WTC11 (cell line): Measurements from ENCODE around the gene KHK. TPM values are rescaled to one million over a fixed set of nuclear protein-coding genes. Genes with fewer than 3 reads are reported as not detected.
A peak's percentile ranks its signal among the peaks of the same experiment; 100 is the strongest.

Source experiments
- ATAC-seq: fragments of 200-7000 bp; cut with Tn5 transposase; 2 replicates; pipeline ENCODE4 v1.10.0; 2021; ENCODE audit warnings: mild to moderate bottlenecking, moderate library complexity
- CTCF ChIA-PET: fragments of 300-600 bp; sonication (Branson Sonifier 250); formaldehyde crosslinking; loops from one replicate; lab custom pipeline; 2021; ENCODE audit warnings: antibody characterized with exemption; lab: Charles Lee
- POLR2A ChIA-PET: fragments of 350-600 bp; sonication (Branson Sonifier 250); formaldehyde crosslinking; loops from one replicate; lab custom pipeline; 2021; ENCODE audit warnings: antibody characterized with exemption; lab: Charles Lee
- DNase-seq: peaks from one replicate; pipeline ENCODE4 v3.0.0; 2021; ENCODE audit warnings: low spot score
- H3K27ac Mint-ChIP-seq: 2 replicates; pipeline ENCODE4 v1.8.0; 2021; ENCODE audit warnings: mixed read lengths
- H3K27me3 Mint-ChIP-seq: 2 replicates; pipeline ENCODE4 v1.8.0; 2021; ENCODE audit warnings: low read depth, mild to moderate bottlenecking, moderate library complexity, mixed read lengths
- H3K36me3 Mint-ChIP-seq: 2 replicates; pipeline ENCODE4 v1.8.0; 2021; ENCODE audit warnings: mixed read lengths
- H3K4me1 Mint-ChIP-seq: 2 replicates; pipeline ENCODE4 v1.8.0; 2022; ENCODE audit warnings: mixed read lengths
- H3K4me3 Mint-ChIP-seq: 2 replicates; pipeline ENCODE4 v1.8.0; 2021; ENCODE audit warnings: mild to moderate bottlenecking, moderate library complexity, mixed read lengths
- H3K9me3 Mint-ChIP-seq: 2 replicates; pipeline ENCODE4 v1.8.0; 2021; ENCODE audit warnings: mixed read lengths
- ATF3 ChIP-seq: sonication (generic); formaldehyde crosslinking; conservative IDR thresholded peaks from 2 replicates; pipeline ENCODE4 v1.8.1; 2022; ENCODE audit warnings: mild to moderate bottlenecking, missing genetic modification reagents
- CBFB ChIP-seq: sonication (generic); formaldehyde crosslinking; IDR thresholded peaks from 2 replicates; pipeline ENCODE4 v1.8.1; 2022; ENCODE audit warnings: mild to moderate bottlenecking, low read depth, missing genetic modification reagents
- CDX4 ChIP-seq: fragments of 250-450 bp; sonication (Bioruptor Pico); IDR thresholded peaks from 2 replicates; pipeline ENCODE4 v1.9.0; 2021; ENCODE audit warnings: moderate library complexity, mild to moderate bottlenecking, inconsistent platforms, borderline replicate concordance
- CTCF ChIP-seq: fragments of 200-600 bp; IDR thresholded peaks from 2 replicates; pipeline ENCODE4 v1.8.0; 2022; ENCODE audit warnings: antibody characterized with exemption
- ETV6 ChIP-seq: sonication (generic); formaldehyde crosslinking; IDR thresholded peaks from 2 replicates; pipeline ENCODE4 v1.8.1; 2022; ENCODE audit warnings: mild to moderate bottlenecking, missing genetic modification reagents
- GABPB1 ChIP-seq: sonication (generic); formaldehyde crosslinking; IDR thresholded peaks from 2 replicates; pipeline ENCODE4 v1.8.1; 2023; ENCODE audit warnings: mild to moderate bottlenecking, missing genetic modification reagents
- GTF2I ChIP-seq: fragments of 250-450 bp; sonication (Bioruptor Pico); conservative IDR thresholded peaks from 2 replicates; pipeline ENCODE4 v1.4.0; 2021; ENCODE audit warnings: mild to moderate bottlenecking
- MXD4 ChIP-seq: fragments of 250-450 bp; sonication (Bioruptor Pico); IDR thresholded peaks from 2 replicates; pipeline ENCODE4 v1.8.0; 2021; ENCODE audit warnings: mild to moderate bottlenecking, moderate library complexity, borderline replicate concordance
- NFYB ChIP-seq: sonication (generic); formaldehyde crosslinking; conservative IDR thresholded peaks from 2 replicates; pipeline ENCODE4 v1.8.0; 2022; ENCODE audit warnings: low read depth, missing genetic modification reagents
- NR1H2 ChIP-seq: sonication (generic); formaldehyde crosslinking; IDR thresholded peaks from 2 replicates; pipeline ENCODE4 v1.9.0; 2021; ENCODE audit warnings: mild to moderate bottlenecking, moderate library complexity, missing genetic modification reagents
- NR2C2 ChIP-seq: sonication (generic); formaldehyde crosslinking; IDR thresholded peaks from 2 replicates; pipeline ENCODE4 v1.8.0; 2022; ENCODE audit warnings: mild to moderate bottlenecking, missing genetic modification reagents
- NR3C1 ChIP-seq: sonication (generic); formaldehyde crosslinking; conservative IDR thresholded peaks from 2 replicates; pipeline ENCODE4 v1.8.1; 2023; ENCODE audit warnings: low read depth, mild to moderate bottlenecking, missing genetic modification reagents
- PRDM15 ChIP-seq: sonication (generic); formaldehyde crosslinking; IDR thresholded peaks from 2 replicates; pipeline ENCODE4 v1.8.0; 2022; ENCODE audit warnings: missing genetic modification reagents
- SOX15 ChIP-seq: fragments of 250-450 bp; sonication (Bioruptor Pico); IDR thresholded peaks from 2 replicates; pipeline ENCODE4 v1.9.0; 2021; ENCODE audit warnings: mild to moderate bottlenecking
- SP1 ChIP-seq: sonication (generic); formaldehyde crosslinking; conservative IDR thresholded peaks from 2 replicates; pipeline ENCODE4 v1.8.1; 2022; ENCODE audit warnings: missing genetic modification reagents
- TEAD1 ChIP-seq: sonication (generic); formaldehyde crosslinking; IDR thresholded peaks from 2 replicates; pipeline ENCODE4 v1.8.0; 2022; ENCODE audit warnings: mild to moderate bottlenecking, missing genetic modification reagents
- TEAD4 ChIP-seq: sonication (generic); formaldehyde crosslinking; IDR thresholded peaks from 2 replicates; pipeline ENCODE4 v1.8.0; 2022; ENCODE audit warnings: mild to moderate bottlenecking, missing genetic modification reagents
- ZBTB21 ChIP-seq: sonication (generic); formaldehyde crosslinking; IDR thresholded peaks from 2 replicates; pipeline ENCODE4 v1.8.1; 2023; ENCODE audit warnings: mild to moderate bottlenecking, missing genetic modification reagents, borderline replicate concordance
- ZNF263 ChIP-seq: sonication (generic); formaldehyde crosslinking; IDR thresholded peaks from 2 replicates; pipeline ENCODE4 v1.8.1; 2022; ENCODE audit warnings: low read depth, mild to moderate bottlenecking, moderate library complexity, missing genetic modification reagents
- ZNF671 ChIP-seq: fragments of 250-450 bp; sonication (Bioruptor Pico); IDR thresholded peaks from 2 replicates; pipeline ENCODE4 v1.8.0; 2021; ENCODE audit warnings: mild to moderate bottlenecking
- total RNA-seq: library from RNA; stranded (reverse); gene quantifications from 3 replicates; pipeline ENCODE4 v1.2.3, GENCODE V29; 2021
- TF ChIP-seq, protein P1 (sequence below): sonication (generic); formaldehyde crosslinking; IDR thresholded peaks from 2 replicates; pipeline ENCODE4 v1.8.1; 2023; ENCODE audit warnings: mild to moderate bottlenecking, missing genetic modification reagents, borderline replicate concordance
- TF ChIP-seq, protein P2 (sequence below): sonication (generic); formaldehyde crosslinking; IDR thresholded peaks from 2 replicates; pipeline ENCODE4 v1.8.0; 2022; ENCODE audit warnings: mild to moderate bottlenecking, missing genetic modification reagents
- TF ChIP-seq, protein P3 (sequence below): fragments of 250-450 bp; sonication (Bioruptor Pico); IDR thresholded peaks from 2 replicates; pipeline ENCODE4 v1.9.0; 2021; ENCODE audit warnings: mild to moderate bottlenecking

KHK gene
- total RNA-seq, 1 experiment from 2014 or later, result 17.4 TPM

- ChIA-PET CTCF (interaction anchor here (0.5 to 4.4 kb wide), 20 partner anchors 8 to 473 kb away, joined by 3 to 38 read pairs (median 6); partner anchors contain the start of genes KHK and OST4), POLR2A (interaction anchor here (0.8 to 4.0 kb wide), 13 partner anchors 9 to 309 kb away, joined by 3 to 27 read pairs (median 4); partner anchors contain the start of genes EMILIN1, KHK, OST4 and TMEM214)
- TF ChIP-seq, protein P1, sequence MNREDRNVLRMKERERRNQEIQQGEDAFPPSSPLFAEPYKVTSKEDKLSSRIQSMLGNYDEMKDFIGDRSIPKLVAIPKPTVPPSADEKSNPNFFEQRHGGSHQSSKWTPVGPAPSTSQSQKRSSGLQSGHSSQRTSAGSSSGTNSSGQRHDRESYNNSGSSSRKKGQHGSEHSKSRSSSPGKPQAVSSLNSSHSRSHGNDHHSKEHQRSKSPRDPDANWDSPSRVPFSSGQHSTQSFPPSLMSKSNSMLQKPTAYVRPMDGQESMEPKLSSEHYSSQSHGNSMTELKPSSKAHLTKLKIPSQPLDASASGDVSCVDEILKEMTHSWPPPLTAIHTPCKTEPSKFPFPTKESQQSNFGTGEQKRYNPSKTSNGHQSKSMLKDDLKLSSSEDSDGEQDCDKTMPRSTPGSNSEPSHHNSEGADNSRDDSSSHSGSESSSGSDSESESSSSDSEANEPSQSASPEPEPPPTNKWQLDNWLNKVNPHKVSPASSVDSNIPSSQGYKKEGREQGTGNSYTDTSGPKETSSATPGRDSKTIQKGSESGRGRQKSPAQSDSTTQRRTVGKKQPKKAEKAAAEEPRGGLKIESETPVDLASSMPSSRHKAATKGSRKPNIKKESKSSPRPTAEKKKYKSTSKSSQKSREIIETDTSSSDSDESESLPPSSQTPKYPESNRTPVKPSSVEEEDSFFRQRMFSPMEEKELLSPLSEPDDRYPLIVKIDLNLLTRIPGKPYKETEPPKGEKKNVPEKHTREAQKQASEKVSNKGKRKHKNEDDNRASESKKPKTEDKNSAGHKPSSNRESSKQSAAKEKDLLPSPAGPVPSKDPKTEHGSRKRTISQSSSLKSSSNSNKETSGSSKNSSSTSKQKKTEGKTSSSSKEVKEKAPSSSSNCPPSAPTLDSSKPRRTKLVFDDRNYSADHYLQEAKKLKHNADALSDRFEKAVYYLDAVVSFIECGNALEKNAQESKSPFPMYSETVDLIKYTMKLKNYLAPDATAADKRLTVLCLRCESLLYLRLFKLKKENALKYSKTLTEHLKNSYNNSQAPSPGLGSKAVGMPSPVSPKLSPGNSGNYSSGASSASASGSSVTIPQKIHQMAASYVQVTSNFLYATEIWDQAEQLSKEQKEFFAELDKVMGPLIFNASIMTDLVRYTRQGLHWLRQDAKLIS (CRISPR knock-in tag), result no peak; the same call in 1 of the 2 replicates
- TF ChIP-seq ZBTB21 (CRISPR knock-in tag), result peak; percentile 41; the same call in 1 of the 2 replicates
- no peak for TF ChIP-seq GTF2I (CRISPR knock-in tag)
- TF ChIP-seq TEAD1 (CRISPR knock-in tag), result peak; percentile 57
- peak; percentile 91 for TF ChIP-seq NFYB (CRISPR knock-in tag)
- TF ChIP-seq ZNF671 (CRISPR knock-in tag), result peak; percentile 14; the same call in 1 of the 2 replicates
- no peak for TF ChIP-seq ZNF263 (CRISPR knock-in tag)
- no peak; the same call in 1 of the 2 replicates for TF ChIP-seq SOX15 (CRISPR knock-in tag)
- peak; percentile 95 for TF ChIP-seq CDX4 (CRISPR knock-in tag)
- no peak for TF ChIP-seq PRDM15 (CRISPR knock-in tag)
- TF ChIP-seq, protein P2, sequence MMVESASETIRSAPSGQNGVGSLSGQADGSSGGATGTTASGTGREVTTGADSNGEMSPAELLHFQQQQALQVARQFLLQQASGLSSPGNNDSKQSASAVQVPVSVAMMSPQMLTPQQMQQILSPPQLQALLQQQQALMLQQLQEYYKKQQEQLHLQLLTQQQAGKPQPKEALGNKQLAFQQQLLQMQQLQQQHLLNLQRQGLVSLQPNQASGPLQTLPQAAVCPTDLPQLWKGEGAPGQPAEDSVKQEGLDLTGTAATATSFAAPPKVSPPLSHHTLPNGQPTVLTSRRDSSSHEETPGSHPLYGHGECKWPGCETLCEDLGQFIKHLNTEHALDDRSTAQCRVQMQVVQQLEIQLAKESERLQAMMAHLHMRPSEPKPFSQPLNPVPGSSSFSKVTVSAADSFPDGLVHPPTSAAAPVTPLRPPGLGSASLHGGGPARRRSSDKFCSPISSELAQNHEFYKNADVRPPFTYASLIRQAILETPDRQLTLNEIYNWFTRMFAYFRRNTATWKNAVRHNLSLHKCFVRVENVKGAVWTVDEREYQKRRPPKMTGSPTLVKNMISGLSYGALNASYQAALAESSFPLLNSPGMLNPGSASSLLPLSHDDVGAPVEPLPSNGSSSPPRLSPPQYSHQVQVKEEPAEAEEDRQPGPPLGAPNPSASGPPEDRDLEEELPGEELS, result peak; percentile 68
- TF ChIP-seq MXD4 (CRISPR knock-in tag), result no peak
- no peak for TF ChIP-seq CTCF
- TF ChIP-seq NR3C1 (CRISPR knock-in tag), result no peak
- no peak for TF ChIP-seq ATF3
- TF ChIP-seq TEAD4 (CRISPR knock-in tag), result peak; percentile 36; the same call in 1 of the 2 replicates
- TF ChIP-seq, protein P3, sequence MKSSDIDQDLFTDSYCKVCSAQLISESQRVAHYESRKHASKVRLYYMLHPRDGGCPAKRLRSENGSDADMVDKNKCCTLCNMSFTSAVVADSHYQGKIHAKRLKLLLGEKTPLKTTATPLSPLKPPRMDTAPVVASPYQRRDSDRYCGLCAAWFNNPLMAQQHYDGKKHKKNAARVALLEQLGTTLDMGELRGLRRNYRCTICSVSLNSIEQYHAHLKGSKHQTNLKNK (CRISPR knock-in tag), result peak; percentile 81
- TF ChIP-seq ETV6 (CRISPR knock-in tag), result peak; percentile 91
- TF ChIP-seq SP1, result peak; percentile 80
- TF ChIP-seq CBFB (CRISPR knock-in tag), result no peak
- TF ChIP-seq NR1H2 (CRISPR knock-in tag), result no peak
- peak; percentile 77 for TF ChIP-seq GABPB1 (CRISPR knock-in tag)
- TF ChIP-seq NR2C2 (CRISPR knock-in tag), result no peak
These were observed 35.3 kb upstream of the KHK start, which contains the start of gene AGBL5 for GRCh38 chr2:27050996-27051901. Gene AGBL5 (plus strand): TSS chr2:27051668. CDS start chr2:27052959, 1,291 bp downstream.

More at GRCh38 chr2:27050996-27051901, 35.3 kb upstream of the KHK start, which contains the start of gene AGBL5:
- ATAC-seq (peak; percentile 50), DNase-seq (peak; percentile 92)
- Mint-ChIP-seq H3K9me3 (peaks cover 3% of the 10 kb centered on the region; the same call in 1 of the 2 replicates), H3K36me3 (peaks cover 20% of the 10 kb centered on the region), H3K27me3 (peaks cover 10% of the 10 kb centered on the region), H3K4me1 (peaks cover 12% of the 10 kb centered on the region), H3K27ac (peak within 1 kb of the TSS; percentile 98), H3K4me3 (peak within 1 kb of the TSS; percentile 93)
